GM18517 (cell line): ENCODE results near the gene DPP10.

ENCODE experiments used
- ATAC-seq: cut with Tn5 transposase; IDR thresholded peaks from one replicate; pipeline ENCODE4 v1.9.1; 2021; ENCODE audit warnings: mild to moderate bottlenecking, moderate library complexity; ENCODE audit not compliant: unreplicated experiment

The DPP10 gene

GRCh38 chr2:115825912-115826311 is 1383.5 kb downstream of the DPP10 start:
- ATAC-seq, result no peak

DNA sequence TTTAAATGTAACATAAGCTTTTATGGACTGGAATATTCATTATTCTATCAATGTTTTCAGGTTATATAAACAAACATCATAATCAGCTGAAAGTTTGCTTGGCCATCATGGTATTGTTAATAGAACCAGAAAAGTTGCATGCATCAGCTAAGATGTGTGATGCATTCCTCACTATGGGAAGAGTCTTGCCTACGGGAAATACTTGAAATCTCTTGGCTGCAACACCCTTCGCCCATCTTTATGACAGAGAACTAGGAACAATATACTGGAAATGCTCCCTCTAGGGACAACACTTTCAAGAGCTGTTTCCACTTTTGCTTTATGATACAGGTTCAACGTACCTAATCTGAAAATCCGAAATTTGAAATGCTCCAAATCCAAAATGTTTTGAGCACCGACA is 1390.8 kb downstream of the DPP10 start:
- no peak for ATAC-seq

DNA sequence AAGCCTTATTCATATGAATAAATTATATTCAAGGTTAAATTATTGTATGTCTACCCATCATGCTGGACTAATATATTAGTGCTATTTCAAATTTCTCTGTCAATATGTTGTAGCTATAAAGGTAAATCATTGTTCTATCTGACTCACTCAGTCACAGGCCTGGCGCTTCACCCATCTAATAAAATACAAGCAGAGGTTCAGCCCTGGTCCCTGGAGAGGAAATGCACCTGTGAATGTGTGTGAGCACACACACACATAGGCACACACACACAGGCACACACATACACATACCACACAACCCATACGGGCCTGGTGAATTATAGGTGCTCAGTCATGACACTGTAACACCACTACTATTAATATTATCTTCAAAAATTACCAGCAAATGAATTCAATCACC is 1396.1 kb downstream of the DPP10 start:
- ATAC-seq, result no peak

- no peak for ATAC-seq
Observed at GRCh38 chr2:115842306-115842705, 1399.9 kb downstream of the DPP10 start.

GRCh38 chr2:115848192-115848591 is 1405.8 kb downstream of the DPP10 start:
- no peak for ATAC-seq

DNA sequence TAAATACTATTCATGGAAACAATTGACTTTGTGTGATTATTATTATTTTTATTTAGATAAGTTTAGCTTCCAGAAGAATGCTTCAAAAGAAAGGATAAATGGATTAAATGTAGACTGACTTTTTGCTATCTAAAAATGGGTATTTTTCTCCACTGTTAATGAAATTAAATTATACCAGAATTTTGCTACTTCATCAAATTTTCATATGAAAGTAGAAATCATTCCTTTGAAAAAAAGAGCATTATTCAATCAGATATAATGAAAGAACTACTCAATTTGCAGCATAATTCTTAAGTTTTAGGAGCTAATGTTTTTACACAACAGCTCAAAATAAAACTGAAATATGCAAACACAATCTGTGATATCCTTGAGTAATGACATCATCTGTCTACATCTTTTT is 1424.6 kb downstream of the DPP10 start:
- no peak for ATAC-seq

GRCh38 chr2:115874427-115874826 is 1432.0 kb downstream of the DPP10 start:
- ATAC-seq, result no peak

GRCh38 chr2:115880558-115880957 is 1438.1 kb downstream of the DPP10 start:
- no peak for ATAC-seq

DNA sequence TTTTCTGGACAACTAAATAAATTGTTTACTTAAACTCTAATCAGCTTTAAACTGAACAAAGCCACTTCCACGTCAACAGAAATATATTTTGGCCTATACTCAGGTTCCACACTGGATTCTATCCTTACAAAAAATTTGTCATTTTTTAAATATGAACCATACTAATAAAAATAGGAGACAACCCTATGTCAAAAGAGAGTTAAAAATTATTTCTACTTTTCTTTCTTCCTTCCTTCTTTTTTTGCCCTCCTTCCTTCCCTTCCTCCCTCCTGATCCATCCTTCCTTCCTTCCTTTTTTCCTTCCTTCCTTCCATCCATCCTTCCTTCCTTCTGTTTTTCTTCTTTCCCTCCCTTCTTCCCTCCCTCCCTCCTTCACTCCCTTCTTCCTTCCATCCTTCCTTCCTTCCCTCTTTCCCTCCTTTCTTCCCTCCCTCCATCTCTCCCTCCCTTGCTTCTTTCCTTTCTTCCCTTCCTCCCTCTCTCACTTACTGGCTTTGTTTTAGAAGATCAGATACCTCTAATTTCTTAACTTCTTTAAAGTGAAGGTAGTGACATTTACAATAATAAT is 1444.9 kb downstream of the DPP10 start:
- ATAC-seq, result no peak
